D341Med (cell line): ENCODE results near the gene CFAP77.
A peak's percentile ranks its signal among the peaks of the same experiment; 100 is the strongest.
"Not testable (repeated sequence)": the region's sequence is repeated elsewhere in the genome, so short reads cannot be mapped to it uniquely, and the experiment has no call there.

ENCODE experiments used
- DNase-seq: peaks from one replicate; pipeline ENCODE4 v3.0.0; 2012; ENCODE audit warnings: low spot score

Gene CFAP77

DNA sequence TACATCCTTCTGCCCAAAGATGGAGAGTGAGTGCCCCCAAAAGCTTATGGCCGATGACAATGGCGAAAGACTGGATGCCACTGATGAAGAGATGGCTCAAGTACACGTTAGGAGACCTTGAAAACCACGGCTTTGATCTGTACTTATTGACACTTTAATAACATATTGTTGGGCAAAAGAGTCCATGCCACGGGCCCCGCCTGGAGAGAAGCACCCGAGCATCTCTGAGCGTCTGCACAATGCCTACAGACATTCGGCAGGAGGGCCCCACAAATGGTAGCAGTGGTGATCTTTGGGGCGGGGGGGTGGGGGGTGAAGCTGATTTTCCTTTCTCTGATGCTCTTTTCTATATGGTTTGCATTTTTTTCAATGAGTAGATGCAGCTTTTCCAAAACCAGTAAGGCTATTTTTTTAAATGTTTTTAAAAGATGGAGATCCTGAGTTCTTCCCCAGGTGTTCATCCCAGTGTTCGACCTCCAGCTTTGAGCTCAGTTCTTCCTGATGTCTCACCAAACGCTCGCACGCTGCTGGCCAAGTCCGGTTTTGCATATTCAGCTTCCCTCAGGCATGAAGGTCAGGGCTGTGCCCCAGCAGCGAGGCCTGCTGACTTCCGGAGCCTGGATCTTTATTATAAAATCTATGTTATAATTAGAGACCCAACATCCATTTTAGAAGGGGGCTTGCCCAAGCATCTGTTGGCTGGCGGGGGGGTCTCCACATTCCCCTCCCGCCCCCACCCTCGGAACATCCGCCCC is 138.1 kb downstream of the CFAP77 start:
- no peak for DNase-seq

DNA sequence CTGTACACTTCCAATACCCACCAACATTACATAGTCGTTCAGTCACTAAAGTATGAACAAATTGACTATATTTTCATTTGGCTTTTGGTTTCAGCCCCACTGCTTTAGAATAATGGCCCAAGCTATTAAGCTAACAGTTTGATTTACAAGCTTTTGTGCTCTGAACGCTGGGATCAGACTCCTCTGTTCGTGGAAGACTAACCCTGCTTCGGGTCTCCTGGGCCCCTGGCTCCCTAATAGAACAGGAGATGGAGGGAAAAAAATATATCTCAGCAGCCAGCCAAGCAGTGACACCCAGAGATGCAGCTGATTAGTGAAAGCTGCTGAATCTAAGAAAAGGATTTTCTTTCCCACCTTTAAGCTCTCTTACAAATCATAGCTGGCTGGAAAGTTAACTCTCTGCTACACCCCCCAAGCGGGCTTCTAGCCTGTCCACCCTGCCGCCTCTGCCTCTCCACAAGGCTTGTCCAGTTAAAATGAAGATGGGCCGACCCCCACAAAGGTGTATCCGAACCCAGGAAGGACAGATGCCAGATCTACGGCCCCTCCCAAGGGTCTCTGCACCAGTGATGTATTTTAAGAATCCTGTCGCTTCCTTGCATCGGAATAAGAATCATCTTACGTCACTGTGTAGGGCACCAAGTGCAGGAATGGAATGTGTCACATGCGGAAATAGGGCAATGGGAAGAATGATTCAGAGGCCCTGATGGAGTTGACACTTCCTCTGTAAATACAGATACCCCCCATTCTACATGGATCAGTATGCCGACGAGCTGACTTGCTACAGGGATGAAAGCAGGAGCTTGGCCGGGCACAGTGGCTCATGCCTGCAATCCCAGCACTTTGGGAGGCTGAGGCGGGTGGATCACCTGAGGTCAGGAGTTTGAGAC is 139.0 kb downstream of the CFAP77 start:
- no peak for DNase-seq

DNA sequence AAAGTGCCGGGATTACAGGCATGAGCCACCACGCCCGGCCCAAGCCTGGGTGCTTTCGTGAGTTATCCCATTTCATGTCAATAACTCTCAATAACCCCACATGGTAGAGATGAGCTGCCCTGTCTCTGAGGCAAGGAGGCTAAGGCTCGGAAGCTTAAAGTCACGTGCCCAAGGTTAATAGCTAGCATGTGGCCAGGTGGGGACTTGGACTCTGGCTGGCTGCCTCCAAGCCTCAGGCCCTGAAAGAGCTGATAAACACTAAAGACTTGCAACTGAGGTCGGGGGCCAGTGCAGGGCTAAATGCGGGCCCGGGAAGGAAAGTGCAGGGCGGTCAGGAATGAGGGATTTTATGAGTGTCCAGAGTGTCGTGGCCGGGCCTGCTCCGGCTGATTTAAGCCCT is 141.5 kb downstream of the CFAP77 start:
- DNase-seq, result no peak

DNA sequence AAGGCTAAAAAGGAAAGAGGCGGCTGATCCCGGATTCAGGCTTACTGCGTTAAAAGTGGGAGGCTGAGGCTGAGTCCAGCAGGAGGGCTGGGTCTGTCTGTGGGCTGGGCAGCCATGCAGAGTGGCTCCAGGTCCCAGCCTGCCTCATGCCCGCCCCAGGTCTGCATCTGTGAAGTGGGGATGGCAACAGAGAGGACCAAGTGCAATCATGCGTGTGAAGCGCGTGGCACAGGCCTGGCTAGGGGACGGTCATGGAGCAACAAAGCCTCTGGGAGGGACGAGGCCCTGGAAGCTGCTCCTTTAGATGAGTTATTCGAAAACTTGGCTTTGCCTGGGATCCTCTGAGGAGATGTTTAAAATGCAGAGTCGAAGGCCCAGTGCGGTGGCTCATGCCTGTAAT is 142.0 kb downstream of the CFAP77 start:
- no peak for DNase-seq

DNA sequence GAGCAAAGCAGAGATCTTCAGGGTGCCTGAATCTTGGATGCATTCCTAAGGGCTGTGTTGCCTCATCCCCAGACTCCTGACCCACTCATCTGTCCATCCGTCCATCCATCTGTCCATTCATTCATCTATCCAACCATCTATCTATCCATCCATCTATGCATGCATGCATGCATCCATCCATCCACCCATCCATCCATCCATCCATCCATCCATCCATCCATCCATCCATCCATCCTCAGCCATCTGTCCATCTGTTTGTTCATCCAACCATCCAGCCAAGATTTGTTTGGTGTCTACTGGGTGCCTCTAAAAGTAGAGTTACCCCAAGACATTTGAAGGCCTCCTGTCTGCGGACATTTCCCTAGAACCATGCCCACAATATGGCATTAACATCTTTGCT is 144.7 kb downstream of the CFAP77 start:
- no peak for DNase-seq

DNA sequence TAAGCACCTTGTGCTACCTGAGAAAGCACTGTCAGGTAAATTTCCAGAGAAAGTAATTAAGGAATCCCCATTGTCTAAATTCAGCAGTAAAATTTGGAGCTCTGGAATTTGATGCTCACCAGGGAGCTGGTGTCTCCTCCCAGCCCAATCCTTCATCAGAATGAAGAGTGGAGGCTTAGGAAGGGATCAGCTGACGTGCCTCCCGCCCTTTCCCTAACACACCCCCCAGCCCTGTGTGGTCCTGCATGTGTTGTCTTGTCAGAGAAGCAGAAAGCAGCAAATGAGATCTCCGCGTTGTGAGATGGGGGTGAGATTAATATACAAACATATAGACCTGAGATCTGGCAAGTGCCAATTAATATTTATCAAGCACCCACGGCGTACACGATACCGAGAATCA is 145.5 kb downstream of the CFAP77 start:
- DNase-seq, result no peak

DNA sequence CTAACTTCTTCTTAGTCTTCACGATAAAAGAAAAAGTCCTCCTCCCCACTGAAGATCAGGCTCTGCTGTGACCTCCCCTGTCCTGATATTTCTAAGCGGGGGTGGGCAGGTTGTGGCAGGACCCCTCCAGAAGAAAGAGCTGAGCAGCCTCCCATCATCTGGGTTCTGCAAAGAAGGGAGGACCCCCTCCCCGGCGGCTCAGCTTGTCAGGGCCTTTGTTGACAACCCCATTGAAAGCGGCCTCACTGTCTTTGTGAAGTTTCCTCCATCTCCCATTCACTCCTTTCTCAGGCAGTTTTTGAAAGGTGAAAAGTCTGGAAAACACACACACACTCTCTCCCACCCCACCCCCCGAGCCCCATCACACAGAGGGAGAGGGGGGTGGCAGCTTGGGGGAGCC is 146.2 kb downstream of the CFAP77 start:
- no peak for DNase-seq

DNA sequence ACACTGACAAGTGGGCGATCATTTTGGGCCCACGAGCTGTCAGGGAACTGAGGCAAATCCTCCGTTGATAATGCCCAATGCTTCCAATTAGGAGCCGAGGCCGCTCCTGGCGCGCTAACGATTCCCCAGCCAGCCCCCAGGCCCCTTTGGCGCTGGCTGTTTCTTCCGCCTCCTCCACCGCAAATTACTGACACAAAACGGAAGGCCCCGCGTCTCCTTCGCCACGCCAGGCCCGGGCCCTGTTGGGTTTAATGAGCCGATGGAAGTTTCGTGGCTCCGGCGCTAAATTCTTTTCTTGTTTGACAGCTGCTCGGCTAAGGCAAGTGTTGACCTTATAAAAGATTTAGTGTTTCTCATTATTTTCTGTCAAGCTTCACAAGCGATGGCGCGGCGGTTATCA is 146.7 kb downstream of the CFAP77 start:
- no peak for DNase-seq

DNA sequence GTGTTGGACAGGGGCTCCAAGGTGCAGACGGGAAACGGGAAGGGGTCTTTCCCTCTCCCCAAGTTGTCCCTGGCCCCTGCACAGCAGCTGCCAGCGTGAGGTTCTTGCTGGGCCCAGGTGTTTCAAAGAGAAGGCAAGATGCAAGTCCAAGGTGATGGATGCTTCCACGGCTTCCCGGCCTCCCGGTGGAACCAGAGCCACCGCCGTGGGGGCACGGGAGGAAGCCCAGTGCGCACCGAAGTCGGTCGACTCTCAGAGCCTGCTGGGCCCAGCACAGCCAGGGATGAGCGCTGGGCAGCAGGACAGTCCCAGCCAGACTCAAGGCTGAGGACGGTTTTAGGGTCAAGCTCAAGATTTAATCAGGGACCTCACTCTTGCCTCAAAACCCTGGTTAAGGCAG is 147.1 kb downstream of the CFAP77 start:
- DNase-seq, result no peak

DNA sequence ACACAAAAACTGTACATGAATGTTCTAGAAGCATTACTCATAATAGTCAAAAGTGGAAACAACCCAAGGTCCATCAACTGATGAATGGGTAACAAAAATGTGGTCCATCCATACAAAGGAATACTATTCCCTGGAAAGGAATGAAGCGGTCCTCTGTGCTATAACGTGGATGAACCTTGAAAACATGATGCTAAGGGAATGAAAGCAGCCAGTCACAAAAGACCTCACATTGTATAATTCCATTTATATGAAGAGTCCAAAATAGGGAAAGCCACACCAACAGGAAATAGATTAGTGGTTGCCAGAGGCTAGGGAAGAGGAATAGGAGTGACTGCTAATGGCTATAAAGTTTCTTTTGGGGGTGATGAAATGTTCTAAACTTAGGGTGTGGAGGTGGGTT is 149.7 kb downstream of the CFAP77 start:
- no peak for DNase-seq

DNA sequence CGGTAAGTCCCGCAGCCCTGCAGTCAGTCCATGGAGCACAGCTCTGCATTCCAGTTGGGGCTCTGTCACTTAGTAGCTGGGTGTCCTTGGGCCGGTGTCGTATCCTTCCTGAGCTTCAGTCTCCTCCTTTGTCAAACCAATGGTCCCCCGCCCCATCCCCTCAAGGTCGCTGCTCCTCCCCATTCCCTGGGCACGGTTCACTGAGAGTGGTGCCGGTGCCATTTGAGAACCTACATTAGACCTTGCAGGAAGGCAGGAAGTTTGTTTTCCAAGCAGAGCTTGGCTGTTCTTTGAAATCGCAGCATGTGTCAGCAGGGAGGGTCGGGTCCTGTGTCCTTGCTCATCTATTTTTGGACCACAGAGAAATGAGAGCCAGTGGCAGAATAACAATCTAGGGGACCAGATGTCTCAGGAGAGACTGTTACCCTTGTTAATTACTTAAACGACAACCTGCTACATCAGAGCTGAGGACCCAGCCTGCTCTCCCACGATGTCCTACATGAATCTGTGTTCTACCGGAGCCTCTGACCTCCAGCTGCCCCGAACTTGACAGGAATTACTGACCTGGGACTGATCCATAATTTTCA is 150.7 kb downstream of the CFAP77 start:
- no peak for DNase-seq

DNA sequence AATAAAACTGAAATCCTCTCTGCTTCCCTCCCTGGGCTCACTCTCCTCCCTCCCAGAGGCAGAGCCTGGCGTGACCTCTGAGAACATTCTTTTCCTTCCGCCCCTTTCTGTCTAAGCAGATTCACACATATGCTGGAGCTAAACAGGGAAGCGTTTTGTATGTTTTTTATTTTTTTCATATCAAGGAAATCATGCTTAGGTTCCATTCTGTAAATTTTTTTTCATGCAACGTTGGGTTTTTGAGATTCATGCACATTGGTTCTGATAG is 152.2 kb downstream of the CFAP77 start:
- no peak for DNase-seq

DNA sequence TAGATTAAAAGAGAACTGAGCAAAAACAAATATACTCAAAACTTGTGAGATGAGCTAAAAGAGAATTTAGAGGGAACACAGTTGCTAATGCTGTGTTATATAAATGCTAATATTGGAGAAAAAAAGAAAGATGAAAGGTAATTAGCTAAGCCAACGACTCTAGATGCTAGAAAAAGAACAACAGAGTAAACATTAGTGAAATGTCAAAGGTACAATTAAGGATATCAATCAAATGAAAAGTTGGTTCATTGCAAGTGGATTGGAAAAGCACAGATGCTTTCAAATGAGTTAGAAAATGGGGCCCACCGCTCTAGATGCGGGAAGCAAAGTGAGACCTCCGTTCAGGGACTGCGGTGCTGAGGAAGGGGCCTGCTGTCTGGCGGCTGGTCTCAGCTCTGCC is 154.5 kb downstream of the CFAP77 start:
- no peak for DNase-seq

DNA sequence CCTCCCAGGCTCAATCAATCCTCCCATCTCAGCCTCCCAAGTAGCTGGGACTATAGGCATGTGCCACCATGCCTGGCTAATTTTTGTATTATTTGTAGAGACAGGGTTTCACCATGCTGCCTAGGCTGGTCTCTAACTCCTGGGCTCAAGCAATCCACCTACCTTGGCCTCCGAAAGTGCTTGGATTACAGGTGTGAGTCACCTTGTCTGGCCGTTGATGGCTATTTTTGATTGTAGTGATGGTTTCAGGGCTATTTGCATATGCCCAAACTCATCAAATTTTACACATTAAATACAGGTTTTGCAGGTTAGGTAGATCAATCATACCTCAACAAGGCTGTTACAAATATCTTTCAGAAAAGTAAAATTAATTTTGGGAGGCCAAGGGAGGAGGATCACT is 158.8 kb downstream of the CFAP77 start:
- not testable (repeated sequence) for DNase-seq

DNA sequence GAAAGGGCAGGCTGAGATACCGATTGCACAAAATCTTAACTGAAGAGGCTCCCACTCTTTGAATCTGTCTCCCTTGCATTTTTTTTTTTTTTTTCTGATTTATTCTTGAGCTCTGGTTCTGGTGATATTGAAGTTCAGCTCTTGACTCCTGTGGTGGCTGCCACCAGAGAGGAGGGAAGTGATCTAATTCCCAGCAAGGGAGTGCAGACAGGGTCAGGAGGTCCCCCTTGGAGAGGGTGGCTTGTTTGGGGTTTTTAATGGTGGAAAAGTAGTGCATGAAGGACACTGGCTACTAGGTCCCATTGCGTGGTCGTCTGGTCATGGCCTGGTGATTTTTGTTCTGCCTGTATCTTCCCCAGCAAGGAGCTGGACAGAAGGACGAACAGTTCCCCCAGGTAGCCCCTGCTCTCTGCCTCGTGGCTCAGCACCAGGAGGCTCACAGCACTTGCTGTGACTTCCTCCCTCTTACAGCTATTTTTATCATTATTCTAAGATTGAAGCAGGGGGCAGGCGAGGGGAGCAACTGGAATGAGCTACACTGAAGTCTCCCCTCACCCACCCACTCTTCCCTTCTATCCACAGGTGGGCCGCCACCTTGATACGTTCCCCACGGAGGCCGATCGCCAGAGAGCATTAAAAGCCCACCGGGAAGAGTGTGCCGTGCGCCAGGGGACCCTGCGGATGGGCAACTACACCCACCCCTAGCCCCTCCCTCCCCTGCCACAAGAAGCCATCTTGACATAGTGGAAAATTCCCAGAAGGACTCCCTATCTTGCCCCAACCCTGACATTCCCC is 162.0 kb downstream of the CFAP77 start:
- no peak for DNase-seq

DNA sequence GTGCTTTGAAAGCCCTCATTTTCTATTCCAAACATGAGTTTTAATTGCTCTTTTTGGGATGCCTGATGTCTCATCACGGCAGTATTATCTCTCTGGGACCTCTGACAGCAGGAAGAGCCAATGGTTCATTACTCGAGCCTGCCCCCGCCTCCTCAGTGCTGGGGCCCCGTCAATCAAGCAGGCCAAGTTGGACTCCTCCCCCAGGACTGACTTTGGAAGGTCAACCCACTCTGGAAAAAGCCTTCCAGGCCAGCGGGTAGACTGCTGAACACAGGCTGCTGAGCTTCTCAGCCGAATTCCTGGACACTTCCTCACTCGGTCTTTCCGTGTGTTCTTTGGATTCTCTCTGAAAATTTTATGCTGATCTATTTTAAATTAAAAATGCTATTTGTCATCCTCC is 162.9 kb downstream of the CFAP77 start:
- no peak for DNase-seq

DNA sequence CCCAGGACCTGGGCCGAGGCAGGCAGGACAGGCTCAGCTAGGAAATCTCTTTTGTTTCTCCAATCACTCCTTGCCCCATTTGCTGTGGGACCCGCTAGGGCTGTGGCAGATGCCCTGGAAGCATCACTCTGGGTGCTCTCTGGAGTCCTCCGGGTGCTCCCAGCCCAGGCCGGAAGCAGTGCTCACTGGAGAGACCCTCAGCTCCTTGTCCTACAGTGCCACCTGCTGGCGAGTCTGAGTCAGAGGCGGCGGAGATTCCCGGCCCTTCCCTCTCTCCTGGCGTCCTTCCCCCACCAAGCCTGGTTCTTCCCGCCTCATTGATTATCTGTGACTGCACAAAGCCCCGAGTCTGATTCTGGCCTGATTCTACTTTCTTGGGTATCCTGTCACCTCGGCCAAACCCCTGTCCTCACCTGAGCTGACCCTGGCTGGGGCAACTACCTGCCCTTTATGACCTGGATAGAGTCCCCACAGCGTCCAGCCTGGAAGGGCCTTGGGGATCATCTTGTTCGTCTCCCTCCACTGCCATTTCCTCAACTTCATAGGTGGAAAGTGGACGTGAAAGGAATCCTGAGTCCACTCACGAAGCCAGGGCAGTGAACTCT is 165.1 kb downstream of the CFAP77 start:
- peak; percentile 89 for DNase-seq

DNA sequence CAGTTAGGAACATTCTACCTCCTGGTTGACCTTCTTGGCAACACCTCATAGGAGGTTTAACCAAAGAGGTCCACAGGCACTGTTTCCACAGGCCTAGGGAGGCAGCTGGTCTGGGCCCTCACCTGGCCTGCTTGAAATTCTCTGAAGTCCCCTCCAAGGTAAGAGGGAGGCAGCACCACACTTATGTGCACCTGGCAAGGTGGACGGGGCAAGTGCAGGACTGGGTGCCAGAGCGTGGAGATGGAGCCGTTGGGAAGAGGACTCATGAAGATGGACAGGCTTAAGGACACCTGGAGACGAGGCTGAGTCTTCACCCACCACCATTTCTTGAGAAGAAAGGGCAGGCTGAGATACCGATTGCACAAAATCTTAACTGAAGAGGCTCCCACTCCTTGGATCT is 165.8 kb downstream of the CFAP77 start:
- DNase-seq, result no peak

DNA sequence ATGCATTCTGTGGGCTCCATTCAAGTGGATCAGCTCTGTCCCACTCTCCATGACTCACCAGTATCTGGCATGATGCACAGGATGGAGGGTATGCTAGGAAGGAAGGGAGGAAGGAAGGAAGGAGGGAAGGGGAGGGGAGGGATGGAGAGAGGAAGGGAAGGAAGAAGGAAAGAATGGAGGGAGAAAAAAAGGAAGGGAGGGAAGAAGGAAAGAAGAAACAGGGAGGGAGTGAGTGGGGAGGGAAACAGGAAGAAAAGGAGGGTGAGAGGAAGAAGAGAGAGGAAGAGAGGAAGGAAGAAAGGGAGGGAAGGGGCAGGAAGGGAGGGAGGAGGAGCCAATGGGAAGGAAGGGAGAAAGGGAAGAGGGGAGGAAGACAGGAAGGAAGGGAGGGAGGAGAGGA is 167.1 kb downstream of the CFAP77 start:
- no peak for DNase-seq

DNA sequence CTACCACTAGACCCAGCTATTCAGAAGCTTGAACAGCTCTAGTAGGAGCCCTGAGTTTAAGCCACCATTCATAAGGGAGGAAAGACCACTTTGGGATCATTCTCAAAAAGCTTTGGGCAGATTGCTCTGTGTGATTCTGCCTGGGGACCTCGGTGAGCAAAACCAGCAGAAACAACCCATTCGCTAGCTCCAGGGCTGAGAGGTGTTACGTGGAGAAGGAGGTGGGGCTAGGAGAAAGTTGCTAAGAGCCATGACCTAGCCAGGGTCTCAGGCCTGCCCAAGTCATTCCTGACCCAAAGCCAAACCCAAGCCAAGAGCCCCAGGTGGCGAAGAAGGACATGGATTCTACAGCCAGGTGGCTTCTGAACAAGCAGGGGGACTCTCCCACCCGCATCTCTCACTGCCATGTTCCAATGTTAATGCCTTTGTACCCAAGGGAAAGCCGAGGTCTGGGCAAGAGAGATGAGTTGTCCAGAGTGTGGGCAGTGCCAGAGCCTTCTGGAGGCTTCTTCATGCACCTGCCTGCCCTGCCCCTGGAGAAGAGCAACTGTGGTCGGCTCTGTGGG is 168.4 kb downstream of the CFAP77 start:
- DNase-seq, result no peak

DNA sequence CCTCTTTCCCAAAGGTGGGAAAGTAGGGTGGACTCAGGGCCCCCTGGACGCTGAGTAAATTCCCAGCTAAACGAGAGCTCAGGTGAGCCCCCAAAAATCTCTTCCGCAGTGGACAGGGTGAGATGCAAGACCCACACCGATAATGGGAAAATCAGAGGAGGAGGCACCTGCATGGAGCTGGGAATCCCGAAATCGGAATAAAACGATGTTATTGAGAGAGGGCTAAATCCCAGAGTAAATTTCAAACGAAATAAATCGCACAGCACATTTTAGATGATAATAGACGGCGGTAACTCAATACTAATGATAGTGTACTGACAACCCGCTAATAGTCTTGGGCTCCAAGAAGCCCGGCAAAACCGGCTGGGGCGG is 169.4 kb downstream of the CFAP77 start:
- no peak for DNase-seq

DNA sequence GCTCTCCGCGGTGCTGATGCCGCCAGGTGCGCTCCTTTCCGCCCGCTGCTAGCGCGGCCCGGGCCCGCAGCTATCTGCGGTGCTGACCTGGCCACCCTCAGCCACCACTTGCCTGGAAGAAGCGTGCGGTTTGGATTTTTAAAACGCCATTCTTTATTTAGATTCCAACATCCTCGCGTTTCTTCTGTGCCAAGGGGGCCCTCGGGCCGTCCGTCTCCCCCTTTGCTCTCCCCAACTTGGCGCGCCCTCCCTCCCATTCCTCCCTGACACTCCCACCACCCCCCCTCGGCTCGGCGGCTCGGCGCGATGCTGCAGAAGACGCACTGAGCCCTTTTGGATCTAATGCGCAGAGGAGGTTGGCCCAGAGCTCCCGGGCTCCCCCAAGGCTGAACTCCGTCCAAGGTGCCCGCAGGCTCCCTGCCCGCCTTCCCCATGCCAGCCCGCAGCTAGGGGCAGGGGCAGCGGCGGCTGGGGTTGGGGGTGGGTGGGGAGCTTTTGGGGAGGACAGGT is 172.3 kb downstream of the CFAP77 start, which contains the start of gene BARHL1:
TSS of gene BARHL1 (plus strand) at position 331 of the 510 bp plus-strand sequence. CDS start 192 bp downstream, outside the sequence.
- no peak for DNase-seq
